GM13977 (cell line): Measurements from ENCODE around the gene GFER.
"Not testable (repeated sequence)": the region's sequence is repeated elsewhere in the genome, so short reads cannot be mapped to it uniquely, and the experiment has no call there.

ENCODE experiments used
- DNase-seq: peaks from one replicate; pipeline ENCODE4 v3.0.0; 2012; ENCODE audit warnings: low spot score
- CTCF ChIP-seq: IDR thresholded peaks from 2 replicates; pipeline ENCODE4 v1.5.1; 2012; ENCODE audit warnings: mild to moderate bottlenecking, control low read depth; ENCODE audit not compliant: insufficient read depth; ENCODE audit errors: extremely low read depth, missing control alignments
- in situ Hi-C: fragments of 300-500 bp; cut with MboI; formaldehyde crosslinking; loops from one replicate; pipeline ENCODE4 v1.12.0; 2022; ENCODE audit warnings: low sequenced_read_pairs, low pct_unique_long_range_greater_than_20kb, mixed read lengths, inconsistent platforms; ENCODE audit not compliant: unreplicated experiment

GFER gene

GRCh38 chr16:1946495-1947368 lies 37.3 kb upstream of the GFER start:
- in situ Hi-C loops = no loop called here
- DNase-seq = no peak
- no peak for TF ChIP-seq CTCF

GRCh38 chr16:1947369-1947670 lies 36.7 kb upstream of the GFER start:
- in situ Hi-C loops = no loop called here
- TF ChIP-seq CTCF = no peak

GRCh38 chr16:1949507-1949906 lies 34.5 kb upstream of the GFER start:
- DNase-seq = no peak
- in situ Hi-C loops = no loop called here
- TF ChIP-seq CTCF = no peak

More at GRCh38 chr16:1947369-1947670, 36.7 kb upstream of the GFER start:
- no peak for DNase-seq

- in situ Hi-C loops = no loop called here
- no peak for TF ChIP-seq CTCF
- no peak for DNase-seq
Observed at GRCh38 chr16:1950047-1950446, 33.9 kb upstream of the GFER start.

- in situ Hi-C loops = no loop called here
- DNase-seq = no peak
- no peak for TF ChIP-seq CTCF
Observed at GRCh38 chr16:1950559-1950958, 33.4 kb upstream of the GFER start.

- no peak for TF ChIP-seq CTCF
- no peak for DNase-seq
- in situ Hi-C loops = no loop called here
Observed at GRCh38 chr16:1953734-1954133, 30.3 kb upstream of the GFER start.

- DNase-seq, in situ Hi-C loops: not testable (repeated sequence)
Observed at GRCh38 chr16:1957434-1958142, 26.4 kb upstream of the GFER start.

- in situ Hi-C loops, DNase-seq: not testable (repeated sequence)
Observed at GRCh38 chr16:1958143-1958491, 25.9 kb upstream of the GFER start.
